ENCODE measurements around the gene RFC4. TPM values are rescaled to one million over a fixed set of nuclear protein-coding genes. Genes with fewer than 3 reads are reported as not detected.

RFC4 gene
- total and polyA plus RNA-seq, 2 of the 4 experiments (the other 2 are of a cell fraction) = 19.5 to 27.9 TPM

GRCh38 chr3:186847437-186847836 is 41.2 kb upstream of the RFC4 start:
- intact Hi-C loops (cut with micrococcal nuclease) = loop anchor here (5.0 to 10.0 kb wide), 4 partner anchors 265 to 857 kb away; partner anchors contain the start of genes RTP2 and SST
- Histone ChIP-seq H3K4me3 (ENCODE audit: insufficient read depth, low read depth, low read length) (no peak overlapping the region), H2BK20ac (ENCODE audit: low read depth, low read length) (no peak overlapping the region), H2AK9ac (replicated peaks; ENCODE audit: low read depth, low read length, poor library complexity) (no peak overlapping the region), H2AK5ac (ENCODE audit: low read depth, low read length) (no peak overlapping the region), H3K23ac (ENCODE audit: low read depth, low read length) (no peak overlapping the region), H2AFZ (replicated peaks; ENCODE audit: low read length, poor library complexity) (no peak overlapping the region), H3K27me3 (ENCODE audit: control insufficient read depth, insufficient read depth, low read length) (peaks cover 32% of the 10 kb centered on the region), H2BK120ac (ENCODE audit: low read depth, low read length) (no peak overlapping the region), H4K8ac (ENCODE audit: low read depth in 2 of 2, low read length in 2 of 2) (no peak overlapping the region), H3K14ac (replicated peaks; ENCODE audit: low read depth, low read length) (no peak overlapping the region), H3K18ac (ENCODE audit: low read depth, low read length) (no peak overlapping the region), H4K5ac (ENCODE audit: low read depth, low read length) (no peak overlapping the region), H3K56ac (ENCODE audit: extremely low read depth, insufficient read depth, low read length) (no peak overlapping the region), H3K4ac (ENCODE audit: low read depth, low read length) (no peak overlapping the region), H3K79me1 (ENCODE audit: low read depth in 1 of 2, low read length in 2 of 2) (no peaks in the 10 kb centered on the region), H2BK5ac (ENCODE audit: low read depth, low read length, poor library complexity, severe bottlenecking) (no peak overlapping the region), H3K4me2 (ENCODE audit: low read depth, low read length) (no peak overlapping the region), H2BK15ac (ENCODE audit: low read depth, low read length) (no peak overlapping the region), H3K27ac (ENCODE audit: insufficient read depth, low read length) (no peak overlapping the region), H3K36me3 (ENCODE audit: control insufficient read depth, insufficient read depth, low read length) (no peaks in the 10 kb centered on the region), H4K20me1 (ENCODE audit: insufficient read depth, low read length) (no peaks in the 10 kb centered on the region), H3K9me1 (ENCODE audit: insufficient read depth, low read length) (no peaks in the 10 kb centered on the region), H3K4me1 (ENCODE audit: control insufficient read depth, insufficient read depth, low read length) (no peaks in the 10 kb centered on the region), H3K9me3 (ENCODE audit: control insufficient read depth, insufficient read depth, low read length) (no peaks in the 10 kb centered on the region), H3K9ac (ENCODE audit: low read depth, low read length) (no peak overlapping the region), H4K91ac (ENCODE audit: insufficient read depth, low read depth, low read length) (no peak overlapping the region)
- no TSS peak for BruUV-seq (replicated peaks)
- dilution Hi-C loops (cut with HindIII; ENCODE audit: low sequenced_read_pairs, unreplicated experiment) = no loop called here
- in situ Hi-C loops (cut with MboI; ENCODE audit: low sequenced_read_pairs) = loop anchor here (10.0 kb wide), 1 partner anchor 317 kb away; no protein-coding TSS in a partner anchor
- TF ChIP-seq RCOR1 (IDR thresholded peaks at IDR 0.05; ENCODE audit: insufficient replicate concordance, low read length) (no peak), FOS (IDR thresholded peaks at IDR 0.05; ENCODE audit: low read depth, low read length) (no peak), RFX5 (IDR thresholded peaks at IDR 0.05; ENCODE audit: low read depth, low read length) (no peak), USF2 (IDR thresholded peaks at IDR 0.05; ENCODE audit: low read depth, low read length) (no peak), POLR2A (IDR thresholded peaks at IDR 0.05; ENCODE audit: low read depth, low read length) (no peak), RAD21 (IDR thresholded peaks at IDR 0.05; ENCODE audit: low read length) (no peak), BHLHE40 (IDR thresholded peaks at IDR 0.05; ENCODE audit: low read depth, low read length) (no peak), CEBPB (IDR thresholded peaks at IDR 0.05; ENCODE audit: low read depth, low read length) (no peak), SMC3 (IDR thresholded peaks at IDR 0.05; ENCODE audit: low read depth, low read length) (no peak), MXI1 (IDR thresholded peaks at IDR 0.05; ENCODE audit: borderline replicate concordance, low read depth, low read length) (no peak), ELK1 (IDR thresholded peaks at IDR 0.05; ENCODE audit: borderline replicate concordance, low read depth, low read length) (no peak), MAFK (IDR thresholded peaks at IDR 0.05; ENCODE audit: low read depth, low read length) (no peak), CHD1 (IDR thresholded peaks at IDR 0.05; ENCODE audit: low read depth, low read length) (no peak), NFE2L2 (IDR thresholded peaks at IDR 0.05; ENCODE audit: low read depth, low read length) (no peak), MAZ (IDR thresholded peaks at IDR 0.05; ENCODE audit: borderline replicate concordance, low read depth, low read length) (no peak)
- TF ChIP-seq, protein P1, sequence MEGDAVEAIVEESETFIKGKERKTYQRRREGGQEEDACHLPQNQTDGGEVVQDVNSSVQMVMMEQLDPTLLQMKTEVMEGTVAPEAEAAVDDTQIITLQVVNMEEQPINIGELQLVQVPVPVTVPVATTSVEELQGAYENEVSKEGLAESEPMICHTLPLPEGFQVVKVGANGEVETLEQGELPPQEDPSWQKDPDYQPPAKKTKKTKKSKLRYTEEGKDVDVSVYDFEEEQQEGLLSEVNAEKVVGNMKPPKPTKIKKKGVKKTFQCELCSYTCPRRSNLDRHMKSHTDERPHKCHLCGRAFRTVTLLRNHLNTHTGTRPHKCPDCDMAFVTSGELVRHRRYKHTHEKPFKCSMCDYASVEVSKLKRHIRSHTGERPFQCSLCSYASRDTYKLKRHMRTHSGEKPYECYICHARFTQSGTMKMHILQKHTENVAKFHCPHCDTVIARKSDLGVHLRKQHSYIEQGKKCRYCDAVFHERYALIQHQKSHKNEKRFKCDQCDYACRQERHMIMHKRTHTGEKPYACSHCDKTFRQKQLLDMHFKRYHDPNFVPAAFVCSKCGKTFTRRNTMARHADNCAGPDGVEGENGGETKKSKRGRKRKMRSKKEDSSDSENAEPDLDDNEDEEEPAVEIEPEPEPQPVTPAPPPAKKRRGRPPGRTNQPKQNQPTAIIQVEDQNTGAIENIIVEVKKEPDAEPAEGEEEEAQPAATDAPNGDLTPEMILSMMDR (conservative IDR thresholded peaks at IDR 0.05; ENCODE audit: low read depth, low read length) = no peak
- ATAC-seq (ENCODE audit: low read depth) (no peak), DNase-seq (no peak)
- ChIA-PET CTCF (no interaction called here), POLR2A (ENCODE audit: unreplicated experiment) (interaction anchor here (0.6 kb wide), 1 partner anchor 673 kb away, joined by 3 read pairs; no protein-coding TSS in a partner anchor)
- no CpG with 5 or more reads among the region's 2 CpGs for WGBS, 2 experiments (ENCODE audit: extremely low coverage in 2 of 2, insufficient read length in 1 of 2)
